Skin of body (tissue), 2 donors: ENCODE data around the gene TM7SF2. TPM values are rescaled to one million over a fixed set of nuclear protein-coding genes. Genes with fewer than 3 reads are reported as not detected.

Experiments used
- DNase-seq: peaks from one replicate; lab custom pipeline; 2025; lab: John Stamatoyannopoulos, UW
- total RNA-seq: library from RNA; depleted of rRNA; stranded (reverse); fragments of >200 nt; gene quantifications from one replicate; pipeline ENCODE4 v1.2.3, GENCODE V29; 2014

Gene TM7SF2
- total RNA-seq, 1 donor from 2014 or later, result 31.4 TPM

- no peak for DNase-seq
Observed at GRCh38 chr11:65089621-65090020, 22.1 kb upstream of the TM7SF2 start.

DNA sequence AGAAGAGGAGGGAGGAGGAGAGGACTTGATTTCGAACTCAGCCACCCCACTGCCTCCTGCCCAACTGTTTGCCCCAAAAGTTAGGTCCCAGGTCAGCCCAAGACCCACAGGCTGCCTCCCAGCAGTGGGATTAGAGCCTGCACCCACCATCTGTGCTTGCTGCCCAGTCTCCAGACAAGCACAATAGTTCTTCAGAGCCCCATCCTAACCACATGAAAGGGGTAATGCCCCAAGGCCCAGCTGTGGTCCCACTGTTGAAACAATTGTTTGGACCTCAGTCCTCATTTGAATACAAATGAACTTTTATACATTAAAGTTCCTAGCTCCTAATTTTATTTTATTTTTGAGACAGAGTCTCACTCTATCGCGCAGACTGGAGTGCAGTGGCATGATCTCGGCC is 21.0 kb upstream of the TM7SF2 start:
- DNase-seq, result no peak

GRCh38 chr11:65095427-65095826 is 16.2 kb upstream of the TM7SF2 start:
- DNase-seq, result no peak

- DNase-seq, result peak; percentile 93
Observed at GRCh38 chr11:65095974-65096806, 15.5 kb upstream of the TM7SF2 start, which contains the start of gene VPS51. Gene VPS51 (plus strand): TSS chr11:65096214. CDS start chr11:65096251, 37 bp downstream.

DNA sequence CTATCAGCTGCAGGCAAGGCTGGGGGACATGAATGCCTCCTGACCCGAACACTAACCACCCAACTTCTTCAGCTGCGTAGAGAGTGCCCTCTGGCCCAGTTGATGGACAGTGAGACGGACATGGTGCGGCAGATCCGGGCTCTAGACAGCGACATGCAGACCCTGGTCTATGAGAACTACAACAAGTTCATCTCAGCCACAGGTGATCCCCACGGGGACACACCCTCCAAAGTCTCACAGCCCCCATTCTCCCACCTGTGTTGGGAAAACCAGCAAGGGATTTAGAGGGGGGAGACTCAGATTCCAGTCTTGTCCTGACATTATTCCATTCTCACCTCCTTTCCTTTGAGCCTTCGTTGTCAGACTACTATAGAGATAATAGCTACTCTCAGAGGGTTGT is 14.7 kb upstream of the TM7SF2 start:
- no peak for DNase-seq

DNA sequence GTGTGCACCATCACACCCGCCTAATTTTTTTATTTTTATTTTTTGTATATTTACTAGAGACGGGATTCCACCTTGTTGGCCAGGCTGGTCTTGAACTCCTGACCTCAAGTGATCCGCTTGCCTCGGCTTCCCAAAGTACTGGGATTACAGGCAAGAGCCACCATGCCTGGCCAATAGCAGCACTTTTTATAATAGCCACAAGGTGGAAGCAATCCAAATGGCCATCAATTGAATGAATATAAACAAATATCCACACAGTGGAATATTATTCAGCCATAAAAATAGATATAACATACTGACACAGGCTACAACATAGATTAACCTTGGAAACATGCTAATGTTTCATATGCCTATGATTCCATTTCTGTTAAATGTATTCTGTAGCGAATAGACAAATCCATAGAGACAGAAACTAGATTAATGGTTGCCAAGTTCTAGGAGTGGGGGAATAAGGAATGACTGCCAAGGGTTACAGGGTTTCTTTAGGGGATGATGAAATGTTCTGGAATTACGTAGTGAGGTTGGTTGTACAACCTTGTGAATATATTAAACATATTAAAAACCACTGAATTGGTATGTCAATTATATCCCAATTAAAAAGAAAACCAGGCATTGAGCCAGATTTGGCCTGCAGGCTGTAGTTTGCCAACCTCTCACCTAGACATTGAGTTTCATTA is 10.9 kb upstream of the TM7SF2 start:
- DNase-seq, result no peak

- no peak for DNase-seq
Observed at GRCh38 chr11:65102142-65103095, 9.3 kb upstream of the TM7SF2 start.

DNA sequence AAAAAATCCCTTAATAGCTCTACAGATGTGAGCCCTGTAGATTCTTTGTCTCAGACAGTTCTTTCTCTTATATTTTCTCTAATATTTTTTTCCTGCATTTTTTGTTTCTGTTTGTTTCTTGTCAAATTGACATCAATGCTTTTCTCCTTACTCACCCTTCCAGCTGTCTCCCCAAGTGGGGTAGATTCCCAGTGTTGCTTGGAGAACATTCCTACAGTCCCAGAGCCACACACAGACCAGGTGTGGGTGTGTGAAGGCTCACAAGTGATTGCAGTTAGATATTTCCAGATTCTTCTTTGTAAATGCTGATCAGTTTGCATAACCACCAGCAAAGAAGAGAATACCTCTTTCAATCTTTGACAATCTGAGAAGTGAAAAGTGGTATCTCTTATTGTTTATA is 8.2 kb upstream of the TM7SF2 start:
- DNase-seq, result no peak

GRCh38 chr11:65104628-65105027 is 7.0 kb upstream of the TM7SF2 start:
- DNase-seq, result no peak

GRCh38 chr11:65107078-65107477 is 4.6 kb upstream of the TM7SF2 start:
- no peak for DNase-seq

DNA sequence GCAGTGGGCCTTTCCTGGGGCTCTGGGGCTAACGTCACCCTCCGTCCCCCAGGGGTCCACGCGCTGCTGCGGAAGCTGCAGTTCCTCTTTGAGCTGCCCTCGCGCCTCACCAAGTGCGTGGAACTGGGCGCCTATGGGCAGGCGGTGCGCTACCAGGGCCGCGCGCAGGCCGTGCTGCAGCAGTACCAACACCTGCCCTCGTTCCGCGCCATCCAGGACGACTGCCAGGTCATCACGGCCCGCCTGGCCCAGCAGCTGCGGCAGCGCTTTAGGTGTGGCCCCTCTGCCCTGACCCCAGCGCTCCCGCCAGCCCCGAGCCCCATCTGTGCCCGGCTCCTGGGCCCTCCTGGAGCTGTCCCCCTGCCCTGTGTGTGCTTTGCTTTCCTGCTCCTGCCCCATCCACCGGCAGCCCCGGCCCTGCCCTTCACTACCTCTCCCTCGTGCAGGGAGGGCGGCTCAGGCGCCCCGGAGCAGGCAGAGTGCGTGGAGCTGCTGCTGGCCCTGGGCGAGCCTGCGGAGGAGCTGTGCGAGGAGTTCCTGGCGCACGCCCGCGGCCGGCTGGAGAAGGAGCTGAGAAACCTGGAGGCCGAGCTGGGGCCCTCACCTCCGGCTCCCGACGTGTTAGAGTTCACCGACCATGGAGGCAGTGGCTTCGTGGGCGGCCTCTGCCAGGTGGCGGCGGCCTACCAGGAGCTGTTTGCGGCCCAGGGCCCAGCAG is 3.8 kb upstream of the TM7SF2 start:
- DNase-seq, result no peak

GRCh38 chr11:65108469-65109123 is 3.1 kb upstream of the TM7SF2 start:
- no peak for DNase-seq

GRCh38 chr11:65109231-65110198 is 2.2 kb upstream of the TM7SF2 start:
- no peak for DNase-seq

DNA sequence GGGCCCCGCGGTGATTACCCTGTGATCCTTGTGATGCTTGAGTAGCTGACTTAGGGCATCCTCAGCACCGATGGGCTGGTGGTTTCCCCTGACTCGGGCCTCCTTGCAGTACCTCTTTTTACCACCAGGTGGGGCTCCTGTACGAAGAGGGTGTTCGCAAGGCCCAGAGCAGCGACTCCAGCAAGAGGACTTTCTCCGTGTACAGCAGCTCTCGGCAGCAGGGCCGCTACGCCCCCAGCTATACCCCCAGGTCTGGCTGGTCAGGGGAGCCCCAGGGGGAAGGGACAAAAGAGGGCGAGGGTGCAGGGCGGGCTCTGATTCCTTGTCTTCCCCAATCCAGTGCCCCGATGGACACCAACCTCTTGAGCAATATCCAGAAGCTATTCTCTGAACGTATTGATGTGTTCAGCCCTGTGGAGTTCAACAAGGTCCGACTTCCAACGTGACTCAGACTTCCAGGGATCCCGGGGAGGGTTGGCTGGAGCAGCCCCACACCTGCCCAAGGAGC is 1.3 kb upstream of the TM7SF2 start:
- peak; percentile 55 for DNase-seq

- no peak for DNase-seq
Observed at GRCh38 chr11:65111159-65111743, 421 bp upstream of the TM7SF2 start.

GRCh38 chr11:65112546-65113360 is 1.1 kb downstream of the TM7SF2 start:
- no peak for DNase-seq

DNA sequence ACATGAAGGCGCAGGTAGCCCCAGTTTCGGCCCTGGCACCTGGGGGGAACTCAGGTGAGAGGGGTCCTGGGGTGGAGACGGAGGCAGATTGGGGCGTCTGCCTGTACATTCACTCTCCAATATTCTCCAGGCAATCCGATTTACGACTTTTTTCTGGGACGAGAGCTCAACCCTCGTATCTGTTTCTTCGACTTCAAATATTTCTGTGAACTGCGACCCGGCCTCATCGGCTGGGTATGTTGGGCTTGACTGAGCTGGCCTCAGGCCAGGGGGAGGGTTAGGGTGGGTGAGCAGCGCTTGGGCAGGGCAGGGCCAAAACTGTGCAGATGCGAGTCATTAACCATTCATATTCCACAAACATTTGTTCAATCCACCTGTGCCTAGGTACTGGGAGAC is 1.7 kb downstream of the TM7SF2 start:
- no peak for DNase-seq

GRCh38 chr11:65113839-65114238 is 2.2 kb downstream of the TM7SF2 start:
- DNase-seq, result no peak
